ENCODE results near the gene GLOD5. TPM values are rescaled to one million over a fixed set of nuclear protein-coding genes. Genes with fewer than 3 reads are reported as not detected.

GLOD5 gene
- total RNA-seq, 2 experiments from 2014 or later = not detected

DNA sequence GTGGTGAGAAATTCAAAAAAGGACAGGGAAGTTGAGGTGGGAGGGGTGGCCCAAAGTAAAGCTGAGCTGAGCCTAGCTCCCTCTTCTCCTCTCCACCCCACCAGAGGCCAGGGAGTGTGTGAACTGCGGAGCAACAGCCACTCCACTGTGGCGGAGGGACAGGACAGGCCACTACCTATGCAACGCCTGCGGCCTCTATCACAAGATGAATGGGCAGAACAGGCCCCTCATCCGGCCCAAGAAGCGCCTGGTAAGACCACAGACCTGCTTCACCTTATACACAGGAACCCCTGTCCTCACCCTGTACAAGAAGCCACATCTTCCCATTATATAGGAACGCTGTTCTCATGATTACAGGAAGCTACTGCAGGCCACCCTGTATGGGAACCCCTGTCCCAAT lies 30.7 kb downstream of the GLOD5 start:
- no peaks in the 10 kb centered on the region for H3K36me3 ChIP-seq (ENCODE audit: insufficient read depth, low read length)
- H3K9me2 ChIP-seq (ENCODE audit: insufficient read depth, low read length) = no peaks in the 10 kb centered on the region
- ChIA-PET POLR2A (no interaction called here), CTCF (ENCODE audit: unreplicated experiment) (interaction anchor here (1.0 kb wide), 1 partner anchor 9 kb away, joined by 3 read pairs; the partner anchor contains the start of gene HDAC6)
- DNase-seq (ENCODE audit: low spot score) = no peak
- no peak overlapping the region for H3K4me2 ChIP-seq (ENCODE audit: low read length)
- H3K27ac ChIP-seq (ENCODE audit: low read depth, low read length, poor library complexity, severe bottlenecking) = no peak overlapping the region
- TF ChIP-seq EZH2phosphoT487 (IDR thresholded peaks at IDR 0.05; ENCODE audit: borderline replicate concordance, low read depth, low read length) (no peak), CTCF (conservative IDR thresholded peaks at IDR 0.05; ENCODE audit: low read length) (no peak)
- no peaks in the 10 kb centered on the region for H3K9me3 ChIP-seq (ENCODE audit: low read length)
- BruUV-seq (replicated peaks) = no TSS peak
- no peak overlapping the region for H2AFZ ChIP-seq (ENCODE audit: low read length)
- intact Hi-C loops (cut with micrococcal nuclease; ENCODE audit: unreplicated experiment) = no loop called here
- no peak overlapping the region for H3K4me3 ChIP-seq (ENCODE audit: low read depth, low read length, poor library complexity, severe bottlenecking)
- H4K20me1 ChIP-seq (ENCODE audit: insufficient read depth, low read length) = no peaks in the 10 kb centered on the region
- no peaks in the 10 kb centered on the region for H3K4me1 ChIP-seq (ENCODE audit: insufficient read depth, low read length, poor library complexity, severe bottlenecking)
- H3K79me2 ChIP-seq (ENCODE audit: insufficient read depth, low read depth, low read length) = no peaks in the 10 kb centered on the region

GRCh38 chrX:48793935-48794334 lies 32.4 kb downstream of the GLOD5 start:
- intact Hi-C loops (cut with micrococcal nuclease; ENCODE audit: unreplicated experiment) = no loop called here
- ChIA-PET CTCF (ENCODE audit: unreplicated experiment) (no interaction called here), POLR2A (no interaction called here)
- Histone ChIP-seq H3K27ac (ENCODE audit: low read depth, low read length, poor library complexity, severe bottlenecking) (no peak overlapping the region), H3K36me3 (ENCODE audit: insufficient read depth, low read length) (no peaks in the 10 kb centered on the region), H3K9me3 (ENCODE audit: low read length) (no peaks in the 10 kb centered on the region), H3K9me2 (ENCODE audit: insufficient read depth, low read length) (no peaks in the 10 kb centered on the region), H3K4me1 (ENCODE audit: insufficient read depth, low read length, poor library complexity, severe bottlenecking) (no peaks in the 10 kb centered on the region), H3K4me3 (ENCODE audit: low read depth, low read length, poor library complexity, severe bottlenecking) (no peak overlapping the region), H3K4me2 (ENCODE audit: low read length) (no peak overlapping the region), H4K20me1 (ENCODE audit: insufficient read depth, low read length) (no peaks in the 10 kb centered on the region), H3K79me2 (ENCODE audit: insufficient read depth, low read depth, low read length) (no peaks in the 10 kb centered on the region), H2AFZ (ENCODE audit: low read length) (no peak overlapping the region)
- DNase-seq (ENCODE audit: low spot score) = no peak
- TF ChIP-seq CTCF (conservative IDR thresholded peaks at IDR 0.05; ENCODE audit: low read length) = no peak
- no peak for TF ChIP-seq EZH2phosphoT487 (IDR thresholded peaks at IDR 0.05; ENCODE audit: borderline replicate concordance, low read depth, low read length)
- no TSS peak for BruUV-seq (replicated peaks)

DNA sequence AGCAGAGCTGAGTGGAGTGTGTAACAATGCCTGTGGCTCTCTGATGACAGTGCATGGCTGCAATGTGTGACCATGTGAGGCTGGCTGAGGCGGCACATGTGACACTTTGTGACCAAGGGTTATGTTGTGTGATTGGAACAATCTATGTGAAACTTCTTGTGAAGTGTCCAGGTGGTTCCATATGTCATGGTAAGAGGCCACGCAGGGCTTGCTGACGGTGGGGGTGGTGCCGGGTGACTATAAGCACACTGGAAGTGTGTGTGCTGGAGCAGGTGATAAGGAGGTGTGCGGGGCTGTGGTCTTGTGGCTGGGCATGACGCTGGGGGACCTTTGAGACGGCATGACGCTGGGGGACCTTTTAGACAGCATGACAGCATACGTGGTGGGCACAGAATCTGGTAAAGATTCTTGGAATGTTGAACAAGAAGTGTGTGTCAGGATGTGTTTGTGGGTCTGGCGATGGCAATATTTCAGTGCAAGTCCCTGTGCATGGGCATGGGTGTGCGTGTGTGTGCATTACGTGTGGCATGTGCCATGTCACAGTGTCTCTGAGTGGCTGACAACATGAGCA lies 32.9 kb downstream of the GLOD5 start:
- no peak overlapping the region for H3K4me2 ChIP-seq (ENCODE audit: low read length)
- H3K79me2 ChIP-seq (ENCODE audit: insufficient read depth, low read depth, low read length) = no peaks in the 10 kb centered on the region
- no TSS peak for BruUV-seq (replicated peaks)
- no peak overlapping the region for H3K4me3 ChIP-seq (ENCODE audit: low read depth, low read length, poor library complexity, severe bottlenecking)
- no peaks in the 10 kb centered on the region for H3K36me3 ChIP-seq (ENCODE audit: insufficient read depth, low read length)
- no peaks in the 10 kb centered on the region for H3K9me3 ChIP-seq (ENCODE audit: low read length)
- ChIA-PET POLR2A (no interaction called here), CTCF (ENCODE audit: unreplicated experiment) (no interaction called here)
- TF ChIP-seq EZH2phosphoT487 (IDR thresholded peaks at IDR 0.05; ENCODE audit: borderline replicate concordance, low read depth, low read length) (no peak), CTCF (conservative IDR thresholded peaks at IDR 0.05; ENCODE audit: low read length) (no peak)
- intact Hi-C loops (cut with micrococcal nuclease; ENCODE audit: unreplicated experiment) = no loop called here
- no peaks in the 10 kb centered on the region for H3K4me1 ChIP-seq (ENCODE audit: insufficient read depth, low read length, poor library complexity, severe bottlenecking)
- no peaks in the 10 kb centered on the region for H4K20me1 ChIP-seq (ENCODE audit: insufficient read depth, low read length)
- H3K9me2 ChIP-seq (ENCODE audit: insufficient read depth, low read length) = no peaks in the 10 kb centered on the region
- no peak for DNase-seq (ENCODE audit: low spot score)
- H2AFZ ChIP-seq (ENCODE audit: low read length) = no peak overlapping the region
- H3K27ac ChIP-seq (ENCODE audit: low read depth, low read length, poor library complexity, severe bottlenecking) = no peak overlapping the region

All from OCI-LY7 (cell line).